B cell (primary cell): ENCODE results near the gene TRMT2A. TPM values are rescaled to one million over a fixed set of nuclear protein-coding genes. Genes with fewer than 3 reads are reported as not detected.

Source experiments
- ATAC-seq: fragments of 200-7000 bp; cut with Tn5 transposase; one replicate; pipeline ENCODE4 v1.10.0; 2021; ENCODE audit warnings: low read depth, mild to moderate bottlenecking, moderate number of reproducible peaks, moderate library complexity
- CTCF ChIA-PET: fragments of 350-600 bp; sonication (Branson Sonifier 250); formaldehyde crosslinking; loops from one replicate; lab custom pipeline; 2021; ENCODE audit warnings: antibody characterized with exemption, inconsistent platforms; lab: Charles Lee
- POLR2A ChIA-PET: fragments of 350-600 bp; sonication (Branson Sonifier 250); formaldehyde crosslinking; loops from one replicate; lab custom pipeline; 2021; ENCODE audit warnings: antibody characterized with exemption; lab: Charles Lee
- DNase-seq: peaks from one replicate; pipeline ENCODE4 v3.0.0; 2013
- H2AFZ ChIP-seq: 2 replicates; pipeline ENCODE4 v1.6.1; 2012; ENCODE audit warnings: mild to moderate bottlenecking, low read depth, low read length; ENCODE audit not compliant: insufficient read depth, poor library complexity, severe bottlenecking
- H3K27ac ChIP-seq, 2 donors: 1 replicate in 1 of 2; 2 replicates in 1 of 2; pipeline ENCODE4 v1.5.1; 2012 to 2013; ENCODE audit warnings: low read length in 2 of 2, mild to moderate bottlenecking in 2 of 2, moderate library complexity in 1 of 2
- H3K27me3 ChIP-seq, 4 experiments: fragments of 200-600 bp in 1 of 4; sonication (generic) in 1 of 4; replicated peaks in 1 of 4; 1 replicate in 2 of 4; 2 replicates in 2 of 4; pipeline versions ENCODE4 v1.6.1 to v1.7.0; 2013 to 2016; ENCODE audit warnings: low read length in 3 of 4, mild to moderate bottlenecking in 2 of 4, mixed read lengths in 1 of 4, moderate library complexity in 1 of 4; ENCODE audit not compliant: insufficient read depth in 4 of 4, control insufficient read depth in 3 of 4; ENCODE audit errors: control extremely low read depth in 1 of 4
- H3K36me3 ChIP-seq, 2 experiments: replicated peaks in 1 of 2; 1 replicate in 1 of 2; 2 replicates in 1 of 2; pipeline versions ENCODE4 v1.6.1 to v1.7.1; 2013; ENCODE audit warnings: low read length in 1 of 2; ENCODE audit not compliant: insufficient read depth in 2 of 2, control insufficient read depth in 1 of 2; ENCODE audit errors: control extremely low read depth in 1 of 2, extremely low read depth in 1 of 2
- H3K4me1 ChIP-seq, 2 donors: fragments of 200-600 bp in 1 of 2; sonication (generic) in 1 of 2; 1 replicate in 1 of 2; 2 replicates in 1 of 2; pipeline versions ENCODE4 v1.5.1 to v1.6.1; 2013 to 2017; ENCODE audit warnings: low read length in 2 of 2; ENCODE audit not compliant: control insufficient read depth in 2 of 2, insufficient read depth in 2 of 2
- H3K4me2 ChIP-seq: replicated peaks from 2 replicates; pipeline ENCODE3; 2012; ENCODE audit warnings: mild to moderate bottlenecking, low read depth, low read length; ENCODE audit not compliant: poor library complexity, severe bottlenecking
- H3K4me3 ChIP-seq, 5 experiments: fragments of 200-600 bp in 1 of 5; sonication (generic) in 1 of 5; 1 replicate in 3 of 5; 2 replicates in 2 of 5; pipeline versions ENCODE4 v1.5.1 to v1.7.0; 2011 to 2016; ENCODE audit warnings: low read length in 4 of 5, mild to moderate bottlenecking in 4 of 5, low read depth in 2 of 5, control low read depth in 1 of 5, moderate library complexity in 1 of 5; ENCODE audit not compliant: insufficient read depth in 1 of 5; ENCODE audit errors: control extremely low read depth in 1 of 5, extremely low read depth in 1 of 5
- H3K79me2 ChIP-seq: fragments of 200-600 bp; sonication (generic); one replicate; pipeline ENCODE4 v1.6.0; 2016; ENCODE audit warnings: low read length; ENCODE audit not compliant: control insufficient read depth, insufficient read depth
- H3K9ac ChIP-seq: fragments of 200-600 bp; sonication (generic); 2 replicates; pipeline ENCODE4 v1.6.1; 2017; ENCODE audit warnings: mild to moderate bottlenecking, low read length, moderate library complexity
- H3K9me3 ChIP-seq, 3 donors: one replicate each; pipeline versions ENCODE4 v1.6.1 to v1.7.1; 2013; ENCODE audit warnings: low read length in 2 of 3; ENCODE audit not compliant: control insufficient read depth in 2 of 3, insufficient read depth in 1 of 3; ENCODE audit errors: control extremely low read depth in 1 of 3
- H4K20me1 ChIP-seq: 2 replicates; pipeline ENCODE4 v1.6.0; 2012; ENCODE audit warnings: mild to moderate bottlenecking, low read length; ENCODE audit not compliant: insufficient read depth, control insufficient read depth, poor library complexity, severe bottlenecking
- H3K27ac Mint-ChIP-seq: one replicate; pipeline ENCODE4 v1.8.0; 2021; ENCODE audit warnings: mixed read lengths
- H3K27me3 Mint-ChIP-seq: one replicate; pipeline ENCODE4 v1.8.0; 2021; ENCODE audit warnings: mixed read lengths
- H3K4me1 Mint-ChIP-seq: one replicate; pipeline ENCODE4 v1.8.0; 2021; ENCODE audit warnings: mixed read lengths
- H3K4me3 Mint-ChIP-seq: one replicate; pipeline ENCODE4 v1.8.0; 2021; ENCODE audit warnings: mixed read lengths
- H3K9me3 Mint-ChIP-seq: one replicate; pipeline ENCODE4 v1.8.0; 2022; ENCODE audit warnings: mixed read lengths; ENCODE audit not compliant: insufficient read depth
- EZH2 ChIP-seq: IDR thresholded peaks from 2 replicates; pipeline ENCODE4 v1.6.1; 2012; ENCODE audit warnings: borderline replicate concordance, low read depth, mild to moderate bottlenecking, moderate library complexity, low read length; ENCODE audit not compliant: insufficient read depth, poor library complexity, severe bottlenecking
- WGBS: methylation state at CpG from one replicate; pipeline ENCODE4 v1.1.5; 2013; ENCODE audit warnings: missing lambda C conversion rate; ENCODE audit not compliant: insufficient coverage; 5-methylcytosine and 5-hydroxymethylcytosine counted together
- intact Hi-C: fragments of 100-400 bp; cut with micrococcal nuclease; formaldehyde crosslinking; loops from one replicate; pipeline ENCODE4 v1.10.0; 2022
- polyA plus RNA-seq: library from polyadenylated mRNA; depleted of rRNA; stranded (reverse); fragments of >200 nt; gene quantifications from 2 replicates; pipeline ENCODE4 v1.2.3, GENCODE V29; 2012
- total RNA-seq, 2 donors: library from RNA; stranded (reverse); fragments of 120-200 nt in 1 of 2; gene quantifications; 1 replicate in 1 of 2; 2 replicates in 1 of 2; pipeline versions ENCODE4 v1.2.3 to v1.2.4, GENCODE V29; 2013 to 2022
- TF ChIP-seq, protein P1 (sequence below): fragments of 200-600 bp; IDR thresholded peaks from one replicate; pipeline ENCODE4 v1.8.0; 2022; ENCODE audit warnings: antibody characterized with exemption, mild to moderate bottlenecking

The TRMT2A gene
- total and polyA plus RNA-seq, 2 donors (not counting 1 experiment from before 2014, with no cell fraction given), result 95.7 to 144 TPM

- Histone ChIP-seq H3K4me2 (peak overlapping the region; percentile 82), H3K9me3 (no peaks in the 10 kb centered on the region), H3K27ac (peak overlapping the region in 1 of 2 donors; percentile 79), H3K79me2 (peaks cover 33% of the 10 kb centered on the region), H3K4me1 (peaks cover 12 to 31% of the 10 kb centered on the region in 2 donors), H2AFZ (peak overlapping the region; percentile 79), H3K9ac (peak overlapping the region; percentile 71), H3K27me3 (no peaks in the 10 kb centered on the region), H4K20me1 (peaks cover 31% of the 10 kb centered on the region), H3K36me3 (peaks cover 0 to 11% of the 10 kb centered on the region in 2 experiments), H3K4me3 (peak overlapping the region in 1 of 5 experiments; percentile 87)
- peak overlapping the region; percentile 70 for H3K4me3 Mint-ChIP-seq
- WGBS, result 65% methylated on average over 3 of the region's 3 CpGs
- ChIA-PET CTCF (interaction anchor here (1.6 to 2.1 kb wide), 3 partner anchors 12 to 162 kb away, joined by 5 to 10 read pairs (median 10); no protein-coding TSS in a partner anchor), POLR2A (no interaction called here)
- no peaks in the 10 kb centered on the region for H3K9me3 Mint-ChIP-seq
- intact Hi-C loops, result loop anchor here (5.0 kb wide), 2 partner anchors 158 to 377 kb away; partner anchors contain the start of gene MED15
- peak overlapping the region; percentile 63 for H3K27ac Mint-ChIP-seq
- TF ChIP-seq, protein P1, sequence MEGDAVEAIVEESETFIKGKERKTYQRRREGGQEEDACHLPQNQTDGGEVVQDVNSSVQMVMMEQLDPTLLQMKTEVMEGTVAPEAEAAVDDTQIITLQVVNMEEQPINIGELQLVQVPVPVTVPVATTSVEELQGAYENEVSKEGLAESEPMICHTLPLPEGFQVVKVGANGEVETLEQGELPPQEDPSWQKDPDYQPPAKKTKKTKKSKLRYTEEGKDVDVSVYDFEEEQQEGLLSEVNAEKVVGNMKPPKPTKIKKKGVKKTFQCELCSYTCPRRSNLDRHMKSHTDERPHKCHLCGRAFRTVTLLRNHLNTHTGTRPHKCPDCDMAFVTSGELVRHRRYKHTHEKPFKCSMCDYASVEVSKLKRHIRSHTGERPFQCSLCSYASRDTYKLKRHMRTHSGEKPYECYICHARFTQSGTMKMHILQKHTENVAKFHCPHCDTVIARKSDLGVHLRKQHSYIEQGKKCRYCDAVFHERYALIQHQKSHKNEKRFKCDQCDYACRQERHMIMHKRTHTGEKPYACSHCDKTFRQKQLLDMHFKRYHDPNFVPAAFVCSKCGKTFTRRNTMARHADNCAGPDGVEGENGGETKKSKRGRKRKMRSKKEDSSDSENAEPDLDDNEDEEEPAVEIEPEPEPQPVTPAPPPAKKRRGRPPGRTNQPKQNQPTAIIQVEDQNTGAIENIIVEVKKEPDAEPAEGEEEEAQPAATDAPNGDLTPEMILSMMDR, result no peak
- TF ChIP-seq EZH2, result no peak
- ATAC-seq, result no peak
- H3K27me3 Mint-ChIP-seq, result no peaks in the 10 kb centered on the region
- peak; percentile 41 for DNase-seq
- H3K4me1 Mint-ChIP-seq, result peaks cover 22% of the 10 kb centered on the region
These were observed 13.3 kb upstream of the TRMT2A start for GRCh38 chr22:20130319-20130718.

DNA sequence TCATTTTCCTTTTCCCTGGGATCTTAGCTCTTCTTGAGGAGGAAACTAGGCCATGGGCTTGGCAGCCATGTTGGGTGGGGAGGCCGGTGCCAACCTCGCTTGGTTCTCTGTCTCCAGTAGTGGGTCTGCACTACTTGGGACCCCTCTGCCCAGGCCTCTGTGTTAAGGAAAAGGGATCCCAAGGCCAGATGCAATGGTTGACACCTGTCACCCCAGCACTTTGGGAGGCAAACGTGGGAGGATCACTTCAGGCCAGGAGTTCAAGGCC, 12.7 kb upstream of the TRMT2A start:
- Histone ChIP-seq H4K20me1 (peaks cover 25% of the 10 kb centered on the region), H3K79me2 (peaks cover 27% of the 10 kb centered on the region), H3K27me3 (no peaks in the 10 kb centered on the region), H2AFZ (no peak overlapping the region), H3K9ac (no peak overlapping the region), H3K4me2 (no peak overlapping the region), H3K9me3 (no peaks in the 10 kb centered on the region), H3K36me3 (peaks cover 0 to 18% of the 10 kb centered on the region in 2 experiments), H3K27ac (no peak overlapping the region), H3K4me1 (peaks cover 11 to 28% of the 10 kb centered on the region in 2 donors), H3K4me3 (no peak overlapping the region)
- no peak for TF ChIP-seq EZH2
- TF ChIP-seq, protein P1, result no peak
- ChIA-PET POLR2A (interaction anchor here (0.8 kb wide), 1 partner anchor 12 kb away, joined by 3 read pairs; no protein-coding TSS in a partner anchor), CTCF (interaction anchor here (0.6 to 2.1 kb wide), 5 partner anchors 11 to 161 kb away, joined by 3 to 10 read pairs (median 5); no protein-coding TSS in a partner anchor)
- Mint-ChIP-seq H3K4me3 (peak overlapping the region; percentile 37), H3K27ac (peak overlapping the region; percentile 15), H3K27me3 (no peaks in the 10 kb centered on the region), H3K4me1 (peaks cover 18% of the 10 kb centered on the region), H3K9me3 (no peaks in the 10 kb centered on the region)
- ATAC-seq (no peak), DNase-seq (no peak)
- intact Hi-C loops, result loop anchor here (5.0 kb wide), 2 partner anchors 157 to 378 kb away; partner anchors contain the start of gene MED15
- WGBS, result 100% methylated on average over 2 of the region's 3 CpGs
